DLD1 (cell line): ENCODE results near the gene C1orf56.

Experiments used
- in situ Hi-C: cut with HindIII; loops from 2 replicates; pipeline ENCODE4 v1.10.0; 2017; ENCODE audit warnings: low sequenced_read_pairs

C1orf56 gene

GRCh38 chr1:151047591-151047924 lies at the start of gene C1orf56:
Gene C1orf56, plus strand, starts transcription at chr1:151047751. Its CDS starts 97 bp downstream, at chr1:151047848.
- in situ Hi-C loops = no loop called here

- in situ Hi-C loops = no loop called here
Measured at GRCh38 chr1:150997949-150998348, 49.6 kb upstream of the C1orf56 start.

GRCh38 chr1:150999051-150999674 lies 48.4 kb upstream of the C1orf56 start:
- in situ Hi-C loops = no loop called here

GRCh38 chr1:150999926-151000325 lies 47.6 kb upstream of the C1orf56 start:
- in situ Hi-C loops = no loop called here

DNA sequence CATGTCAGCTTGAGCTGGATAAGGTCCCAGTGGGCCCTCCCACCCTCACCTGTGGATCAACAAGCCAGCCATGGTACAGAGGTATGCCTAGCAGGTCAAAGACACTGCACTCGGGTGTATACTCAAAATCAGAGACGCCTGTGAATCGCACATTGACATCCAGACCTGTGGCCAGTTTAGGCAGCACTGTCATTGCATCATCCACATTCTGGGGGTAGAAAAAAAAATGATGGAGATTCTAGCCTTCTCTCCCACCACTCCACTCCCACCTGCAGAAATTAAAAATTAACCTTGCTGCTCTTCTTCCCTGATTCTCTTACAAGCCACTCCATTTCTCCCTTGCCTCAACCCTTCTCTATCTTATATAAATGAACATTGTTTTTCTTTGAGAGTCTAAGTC lies 47.1 kb upstream of the C1orf56 start:
- in situ Hi-C loops = no loop called here

- in situ Hi-C loops = no loop called here
Measured at GRCh38 chr1:151001602-151002001, 45.9 kb upstream of the C1orf56 start.

GRCh38 chr1:151002051-151002450 lies 45.5 kb upstream of the C1orf56 start:
- in situ Hi-C loops = no loop called here

- in situ Hi-C loops = no loop called here
Measured at GRCh38 chr1:151002611-151003010, 44.9 kb upstream of the C1orf56 start.

DNA sequence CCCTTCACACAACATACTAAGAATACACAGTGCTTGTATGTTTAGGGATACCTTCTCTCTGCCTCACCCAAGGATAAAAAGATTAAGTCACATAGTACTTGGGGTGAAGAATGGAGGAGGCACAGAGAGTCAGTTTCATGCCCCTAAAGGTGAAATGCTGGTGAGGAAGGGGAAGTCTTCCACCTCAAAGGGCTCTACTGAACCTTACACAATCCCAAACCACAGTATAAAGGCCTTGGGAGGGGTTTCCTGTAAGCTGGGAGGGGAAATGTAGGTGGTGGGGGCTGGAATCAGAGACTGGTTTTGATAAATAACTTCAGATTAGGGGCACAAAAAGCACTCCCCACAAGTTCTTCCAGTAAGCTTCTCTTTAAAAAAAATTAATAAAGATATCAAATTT lies 44.4 kb upstream of the C1orf56 start:
- in situ Hi-C loops = no loop called here

GRCh38 chr1:151005729-151006319 lies 41.7 kb upstream of the C1orf56 start:
- in situ Hi-C loops = no loop called here

DNA sequence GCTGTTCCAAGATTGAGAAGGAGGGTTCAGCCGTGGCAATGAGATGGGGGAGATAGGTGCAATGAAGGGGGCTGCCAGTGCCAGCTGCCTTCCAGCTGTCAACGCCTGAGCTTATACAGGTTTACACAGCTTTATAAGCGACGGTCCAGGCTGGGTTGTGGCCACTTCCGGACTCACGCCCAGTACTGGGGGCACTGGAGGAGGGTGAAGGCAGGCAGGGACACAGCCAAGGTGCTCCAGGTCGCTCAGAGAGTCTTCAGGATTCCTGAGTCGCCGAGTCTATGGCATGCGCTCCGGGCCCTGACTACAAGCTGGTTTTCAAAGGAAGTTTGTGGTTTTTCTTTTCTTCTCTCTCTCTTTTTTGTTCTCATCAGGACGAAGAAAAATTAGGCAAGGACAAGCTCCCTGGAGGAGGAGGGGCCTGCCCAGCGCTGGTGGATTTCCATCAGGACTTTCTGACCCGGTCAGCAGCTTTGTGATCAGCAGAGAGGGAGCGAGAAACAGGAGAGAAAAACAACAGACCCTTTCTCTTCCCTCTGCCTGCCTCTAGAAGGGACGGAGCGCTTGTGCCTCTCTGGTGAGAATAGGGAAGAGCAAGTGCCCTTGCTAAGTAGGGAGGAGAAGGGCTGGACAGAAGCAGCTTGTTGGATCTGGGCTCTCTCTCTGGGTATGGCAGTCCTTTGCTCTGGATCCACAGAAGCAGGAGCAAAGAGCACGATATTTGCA lies 41.1 kb upstream of the C1orf56 start, which contains the start of gene MINDY1:
TSS of gene MINDY1 (minus strand) at position 576 of the 726 bp plus-strand sequence. CDS start 4,285 bp downstream, outside the sequence.
- in situ Hi-C loops = no loop called here

DNA sequence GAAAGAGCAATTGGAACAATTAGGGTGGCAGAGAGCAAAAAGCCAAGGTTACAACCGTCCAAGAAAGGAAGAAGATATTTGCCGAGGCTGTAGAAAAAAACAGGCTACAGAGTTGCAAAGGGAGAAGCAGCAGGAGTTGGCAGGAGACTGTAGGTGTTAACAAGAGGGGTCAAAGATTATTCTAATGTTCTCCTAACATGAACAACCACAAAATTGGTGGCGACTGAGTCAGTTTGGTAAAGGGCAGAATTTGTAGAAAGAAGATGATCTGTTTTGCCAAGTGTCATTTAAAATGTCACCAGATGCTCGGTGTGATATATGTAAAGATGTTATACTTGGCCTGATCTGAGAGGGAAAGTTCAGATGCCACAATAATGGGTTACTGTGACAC lies 39.7 kb upstream of the C1orf56 start:
- in situ Hi-C loops = no loop called here

GRCh38 chr1:151008244-151009205 lies 39.0 kb upstream of the C1orf56 start, which contains the start of gene PRUNE1:
Gene PRUNE1, plus strand, starts transcription at chr1:151008449. Its CDS starts 184 bp downstream, at chr1:151008633.
- in situ Hi-C loops = no loop called here

- in situ Hi-C loops = no loop called here
Measured at GRCh38 chr1:151009206-151009587, 38.4 kb upstream of the C1orf56 start.

DNA sequence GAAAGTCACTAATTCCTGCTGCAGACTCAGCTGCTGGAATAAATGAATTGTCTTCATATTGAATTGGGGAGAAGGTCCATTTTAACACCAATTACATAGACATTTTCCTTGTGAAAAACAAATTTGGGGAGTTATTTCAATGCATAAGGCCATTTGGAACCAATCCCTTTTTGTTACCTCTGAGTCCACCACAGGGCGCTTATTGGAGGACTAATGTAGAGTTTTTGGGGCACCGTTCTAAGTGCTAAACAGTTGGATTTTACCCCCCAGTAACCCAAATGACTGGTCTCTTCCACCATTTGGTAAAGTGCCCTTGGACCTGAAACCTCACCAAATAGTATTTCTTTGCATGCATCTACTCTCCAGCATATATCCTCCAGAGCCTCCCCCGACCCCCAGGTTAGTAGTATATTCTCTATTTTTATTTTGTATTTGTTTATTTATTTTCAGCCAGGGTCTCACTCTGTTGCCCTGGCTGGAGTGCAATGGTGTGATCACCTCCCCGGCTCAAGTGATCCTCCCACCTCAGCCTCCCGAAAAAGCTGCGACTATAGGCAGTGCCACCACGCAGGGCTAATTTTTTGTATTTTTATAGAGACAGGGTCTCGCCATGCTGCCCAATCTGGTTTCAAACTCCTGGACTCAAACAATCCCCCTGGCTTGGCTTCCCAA lies 37.7 kb upstream of the C1orf56 start:
- in situ Hi-C loops = no loop called here

DNA sequence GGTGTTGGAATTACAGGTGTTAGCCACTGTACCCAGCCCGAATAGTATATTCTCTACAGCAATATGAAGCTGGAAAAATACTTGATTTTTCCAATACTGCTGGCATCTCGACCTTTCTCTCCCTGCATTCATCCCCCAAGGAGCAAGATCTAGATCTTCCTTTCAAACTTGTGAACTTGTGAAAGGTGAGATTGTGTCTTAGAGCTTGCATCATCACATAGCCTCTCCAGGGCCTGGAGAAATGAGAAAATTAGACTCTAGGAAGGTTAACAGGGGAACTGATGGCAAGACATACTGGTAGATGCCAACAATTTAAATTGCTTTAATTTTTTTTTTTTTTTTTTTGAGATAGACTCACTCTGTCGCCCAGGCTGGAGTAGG lies 37.2 kb upstream of the C1orf56 start:
- in situ Hi-C loops = no loop called here

- in situ Hi-C loops = no loop called here
Measured at GRCh38 chr1:151011154-151011850, 36.2 kb upstream of the C1orf56 start.

- in situ Hi-C loops = no loop called here
Measured at GRCh38 chr1:151012684-151013471, 34.7 kb upstream of the C1orf56 start.

DNA sequence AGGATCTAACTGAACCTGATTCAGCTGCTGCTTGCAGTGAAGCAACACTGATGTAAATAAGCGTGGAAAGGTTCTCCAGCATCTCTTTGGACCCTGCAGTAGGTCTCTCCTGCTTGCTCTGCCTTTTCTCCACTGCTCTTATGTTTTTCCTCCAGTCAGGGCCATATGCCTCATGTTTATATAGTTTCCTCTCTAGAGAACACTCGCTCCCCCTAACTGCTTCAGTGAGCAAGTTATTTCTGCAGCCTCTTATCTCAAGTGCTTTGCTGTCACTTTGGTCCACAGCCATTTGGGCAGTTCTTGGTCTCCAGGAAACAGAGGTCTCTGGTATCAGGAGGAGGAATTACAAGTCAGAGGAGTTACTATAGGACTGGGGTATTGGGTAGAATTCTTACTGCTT lies 34.0 kb upstream of the C1orf56 start:
- in situ Hi-C loops = no loop called here
